ENCODE data around the gene ZIM2.

Gene ZIM2

DNA sequence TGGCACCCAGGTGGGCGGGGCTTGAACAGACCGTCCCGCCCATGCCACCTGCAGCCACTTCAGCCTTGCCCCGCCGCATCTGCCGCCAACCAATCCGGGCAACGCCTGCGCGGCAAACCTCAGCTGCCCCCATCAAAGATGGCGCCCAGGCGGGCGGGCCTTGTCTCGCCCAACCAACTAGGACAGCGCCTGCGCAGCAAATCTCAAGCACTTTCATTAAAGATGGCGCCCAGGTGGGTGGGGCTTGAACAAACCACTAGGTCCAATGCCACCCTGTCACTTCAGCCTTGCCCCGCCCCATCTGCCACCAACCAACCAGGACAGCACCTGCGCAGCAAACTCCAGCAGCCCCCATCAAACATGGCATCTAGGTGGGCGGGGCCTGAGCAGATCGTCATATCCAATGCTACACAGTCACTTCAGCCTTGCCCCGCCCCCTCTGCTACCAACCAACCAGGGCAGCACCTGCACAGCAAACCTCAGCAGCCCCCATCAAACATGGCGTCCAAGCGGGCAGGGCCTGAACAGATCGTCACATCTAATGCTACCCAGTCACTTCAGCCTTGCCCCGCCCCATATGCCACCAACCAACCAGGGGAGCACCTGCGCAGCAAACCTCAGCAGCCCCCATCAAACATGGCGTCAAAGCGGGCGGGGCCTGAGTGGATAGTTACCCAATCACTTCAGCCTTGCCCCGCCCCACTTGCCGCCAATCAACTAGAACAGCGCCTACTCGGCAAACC, 1.4 kb downstream of the ZIM2 start:
- DNase-seq (ENCODE audit: low read depth in 2 of 2), result no peak

DNA sequence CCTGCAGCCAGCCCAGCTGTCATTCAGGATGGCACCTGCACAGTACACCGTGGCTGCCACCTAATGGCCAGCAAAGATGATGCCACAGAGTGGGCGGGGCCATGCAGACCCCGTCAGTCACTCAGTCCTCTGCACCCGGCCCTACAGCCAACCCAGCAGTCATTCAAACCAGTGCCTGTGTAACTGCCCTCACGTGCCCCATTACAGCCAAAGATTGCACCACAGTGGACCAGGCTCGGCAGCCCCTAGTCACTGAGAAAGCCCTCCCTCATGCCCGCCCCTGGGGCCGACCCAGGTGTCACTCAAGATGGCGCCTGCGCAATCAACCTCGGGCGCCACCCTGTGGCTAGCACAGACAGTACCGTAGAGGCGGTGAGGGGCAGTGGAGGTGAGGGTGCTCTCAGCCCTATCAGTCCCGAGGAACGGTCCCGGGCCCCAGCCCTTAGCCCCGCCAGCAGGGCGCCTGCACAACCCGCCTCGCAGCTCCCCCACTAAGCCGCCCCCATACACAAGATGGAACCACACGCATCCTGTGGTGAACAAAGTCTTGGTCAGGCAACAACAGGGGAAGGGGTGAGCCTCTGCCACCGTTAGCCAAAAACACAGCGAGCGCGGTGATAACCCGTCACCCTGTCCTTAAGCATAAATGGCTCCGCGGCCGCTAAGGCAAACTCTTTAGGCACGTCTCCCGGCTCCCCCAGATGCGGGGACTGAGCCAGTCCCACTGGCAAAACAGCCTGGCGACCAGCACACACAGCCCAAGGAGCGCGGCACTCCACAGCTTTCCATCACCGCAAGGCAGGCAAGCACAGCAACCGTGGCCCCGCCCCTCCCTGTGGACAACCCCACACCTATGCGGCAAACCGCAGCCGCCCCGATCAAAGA, 2.3 kb downstream of the ZIM2 start:
- DNase-seq (ENCODE audit: low read depth in 2 of 2), result no peak

DNA sequence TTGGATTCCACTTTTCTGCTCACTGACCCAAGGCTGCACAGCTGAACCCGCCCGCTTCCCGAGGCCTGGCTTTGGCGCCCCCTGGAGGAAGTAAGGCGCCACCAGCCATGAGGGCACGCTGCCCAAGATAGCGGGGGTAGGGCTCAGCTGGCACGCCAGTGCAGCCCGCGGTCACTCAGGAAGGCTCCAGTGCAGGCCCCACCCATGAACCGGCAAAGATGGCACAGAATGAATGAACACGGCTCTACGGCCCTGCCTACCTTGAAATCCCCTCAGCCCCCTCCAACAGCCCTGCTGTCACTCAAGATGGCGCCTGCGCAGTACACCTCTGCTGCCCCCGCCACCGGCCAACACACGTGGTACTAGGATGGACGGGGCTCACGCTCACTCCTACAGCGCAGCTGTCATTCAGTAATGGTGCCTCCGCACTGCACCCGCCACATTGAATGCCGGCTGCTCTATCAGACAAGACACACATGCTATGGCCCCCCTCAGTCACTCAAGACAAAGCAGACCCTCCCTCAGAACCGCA, 3.0 kb downstream of the ZIM2 start:
- no peak for DNase-seq (ENCODE audit: low read depth in 2 of 2)

DNA sequence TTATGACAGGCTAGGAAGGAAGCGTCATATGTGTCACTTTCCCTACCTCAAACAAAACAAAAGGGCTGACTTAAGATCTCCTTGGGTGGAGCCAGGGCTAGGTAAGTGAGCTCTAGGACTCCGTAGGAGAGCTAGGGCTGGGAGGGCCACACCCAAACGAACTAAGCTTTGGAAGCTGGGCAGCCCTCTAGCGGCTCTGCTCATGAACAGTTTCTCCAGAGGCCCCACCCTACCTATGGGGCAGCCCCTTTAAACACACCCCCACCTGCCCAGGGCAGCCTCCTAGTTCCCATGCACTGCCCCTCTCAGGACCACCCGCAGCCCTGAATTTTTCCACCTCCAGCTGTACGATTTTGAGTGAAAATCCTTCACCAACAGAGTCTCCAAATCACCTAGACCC, 3.5 kb downstream of the ZIM2 start:
- no peak for DNase-seq (ENCODE audit: low read depth in 2 of 2)

DNA sequence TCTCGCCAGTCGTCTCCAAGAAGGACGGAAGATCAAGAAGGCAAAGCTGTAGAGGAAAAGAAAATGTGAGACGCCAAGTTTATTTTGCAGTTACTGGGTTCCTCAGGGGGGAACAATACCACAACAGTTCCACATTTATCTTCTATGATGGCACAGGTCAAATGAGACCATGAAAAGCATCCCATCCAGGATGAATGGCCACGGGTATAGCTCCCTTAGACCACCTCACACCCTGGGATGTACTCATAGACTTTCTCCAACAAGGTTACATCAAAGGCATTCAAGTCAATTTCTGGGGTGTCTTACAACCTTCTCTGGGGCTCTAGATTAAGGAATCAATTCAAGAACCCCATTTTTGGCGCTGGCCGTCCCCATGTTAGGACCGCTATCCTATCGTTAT, 4.5 kb downstream of the ZIM2 start:
- no peak for DNase-seq (ENCODE audit: low read depth in 2 of 2)

DNA sequence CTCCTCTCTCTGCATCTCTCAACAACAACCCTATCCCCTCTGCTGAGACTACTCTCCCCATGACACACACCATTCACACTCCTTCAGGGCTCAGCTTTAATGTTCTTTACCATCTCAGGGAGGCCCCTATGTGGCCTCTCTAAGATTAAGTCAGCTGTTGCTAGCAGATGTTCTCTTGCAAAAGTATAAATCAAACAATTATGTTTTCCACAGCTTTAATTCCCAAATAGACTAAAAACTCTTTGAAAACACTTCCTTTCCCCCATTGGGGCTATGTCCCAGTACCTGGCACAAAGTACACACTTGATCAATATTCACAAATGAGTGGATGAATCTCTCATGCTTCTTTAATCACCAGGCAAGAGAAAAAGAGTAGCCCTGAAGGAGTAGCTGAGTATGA, 5.1 kb downstream of the ZIM2 start:
- no peak for DNase-seq (ENCODE audit: low read depth in 2 of 2)

DNA sequence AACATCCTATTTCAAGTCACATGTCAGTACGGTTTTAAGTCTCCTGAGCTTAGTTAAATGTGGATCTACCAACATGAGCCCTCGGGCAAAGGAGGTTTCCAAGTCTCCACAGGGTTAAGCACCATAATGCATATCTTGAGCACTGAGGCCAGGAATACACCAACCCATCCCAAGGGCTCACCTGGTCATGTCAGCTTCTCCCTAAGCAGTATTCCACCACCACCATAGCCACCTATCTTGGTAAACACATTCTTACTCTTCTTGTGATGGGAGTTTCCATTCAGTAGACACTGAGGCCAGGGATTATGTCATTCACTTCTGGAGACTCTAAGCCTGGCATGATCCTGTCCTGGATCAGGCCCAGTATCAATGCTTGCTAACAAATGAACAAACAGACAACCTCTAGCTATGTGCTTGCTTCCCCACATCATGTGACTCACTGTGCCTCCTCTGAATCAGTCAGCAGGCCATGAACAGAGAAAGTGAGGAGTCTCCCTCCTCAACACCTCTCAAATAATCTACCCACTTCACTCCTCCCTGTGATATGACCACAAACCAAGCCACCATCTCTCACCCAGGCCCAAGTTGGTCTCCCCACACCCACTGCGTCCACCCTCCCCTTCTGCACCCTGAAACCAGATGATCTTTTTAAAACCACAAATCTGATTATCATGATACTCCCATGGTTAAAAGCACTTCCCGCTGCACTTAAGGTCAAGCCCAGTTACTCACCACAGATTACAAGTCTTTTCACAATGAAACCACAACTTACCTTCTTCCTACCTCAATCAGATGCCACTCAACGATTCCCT, 5.8 kb downstream of the ZIM2 start:
- DNase-seq (ENCODE audit: low read depth in 2 of 2), result no peak

DNA sequence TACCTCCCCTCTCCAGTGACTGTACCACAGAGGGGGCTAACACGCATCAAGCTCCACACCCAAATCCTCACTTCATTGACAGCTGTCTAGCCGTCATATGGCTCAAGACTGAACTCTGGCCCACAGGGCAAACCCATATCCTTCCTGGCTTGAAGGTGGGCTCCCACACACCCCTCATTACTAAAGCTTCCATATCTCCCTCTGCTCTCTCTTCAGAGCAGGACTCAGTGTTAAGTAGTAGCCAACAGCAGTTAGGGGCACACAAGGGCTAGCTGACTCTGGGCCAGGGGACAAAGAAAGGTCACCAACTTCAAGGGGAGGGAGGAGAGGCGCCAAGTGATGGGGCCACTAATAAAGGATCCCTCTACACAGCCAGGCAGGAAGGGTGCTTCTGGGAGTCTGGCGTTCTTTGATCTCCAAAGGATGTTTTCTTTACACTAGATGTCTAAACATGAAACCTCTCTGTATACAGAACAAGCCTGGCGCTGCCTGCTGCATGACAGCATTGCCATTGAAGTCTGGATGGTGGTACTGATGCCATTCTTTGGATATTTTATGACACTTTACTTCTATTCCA, 8.1 kb downstream of the ZIM2 start:
- DNase-seq (ENCODE audit: low read depth in 2 of 2), result no peak

DNA sequence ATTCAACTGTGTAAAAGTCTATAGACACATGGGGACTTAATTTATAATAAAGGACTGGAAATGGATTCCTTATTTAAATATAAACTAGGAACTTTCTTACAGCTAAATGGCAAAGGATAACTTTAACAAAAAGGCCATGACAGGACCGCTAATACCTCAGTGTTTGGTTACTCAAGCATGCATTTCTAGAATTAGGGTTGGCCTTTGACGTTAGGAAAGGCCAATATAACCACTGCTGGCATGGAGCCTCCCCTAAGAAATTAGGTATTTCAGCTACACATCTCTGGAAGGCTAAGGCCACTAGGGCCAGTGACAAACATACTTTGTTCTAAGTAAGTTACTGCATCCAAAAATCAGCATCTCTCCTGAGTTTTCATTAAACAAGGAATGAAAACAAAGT, 9.3 kb downstream of the ZIM2 start:
- no peak for DNase-seq (ENCODE audit: low read depth in 2 of 2)

DNA sequence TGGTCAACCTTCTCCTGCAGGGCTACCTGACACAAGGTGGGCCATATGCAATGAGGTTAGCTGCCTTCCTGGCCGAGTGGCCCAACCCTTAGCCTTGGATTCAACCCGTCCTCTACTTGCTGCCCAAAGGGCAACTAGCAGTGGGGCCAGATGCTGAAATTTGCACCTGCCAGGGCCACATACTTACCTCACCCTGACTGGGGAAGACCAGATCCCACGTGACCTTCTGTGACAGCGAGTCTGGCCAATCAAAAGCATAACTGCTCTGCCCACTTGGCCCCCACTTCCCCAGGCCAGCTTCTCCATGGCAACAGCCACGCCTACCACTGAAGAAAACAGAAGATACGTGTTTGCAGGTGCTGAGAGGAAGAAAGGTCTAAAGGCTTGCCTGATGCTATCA, 10.9 kb downstream of the ZIM2 start:
- DNase-seq (ENCODE audit: low read depth in 2 of 2), result no peak

DNA sequence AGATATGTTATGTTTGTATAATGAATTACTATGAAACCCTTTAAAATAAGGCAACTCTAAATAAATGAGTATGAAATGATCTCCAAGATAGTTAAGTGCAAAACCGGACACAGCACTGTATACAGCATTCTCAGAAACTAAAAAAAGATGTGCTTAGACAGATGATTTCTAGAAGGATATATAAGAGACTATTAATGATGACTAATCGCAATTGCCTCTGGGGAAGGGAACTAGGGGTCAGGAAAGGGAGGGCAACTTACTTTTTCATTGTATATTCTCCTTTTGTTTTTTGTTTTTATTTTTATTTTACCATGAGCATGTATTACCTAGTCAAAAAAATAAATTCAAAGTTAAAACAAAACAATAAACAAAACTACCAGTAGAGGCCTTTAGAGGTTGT, 12.8 kb downstream of the ZIM2 start:
- DNase-seq (ENCODE audit: low read depth in 2 of 2), result no peak

DNA sequence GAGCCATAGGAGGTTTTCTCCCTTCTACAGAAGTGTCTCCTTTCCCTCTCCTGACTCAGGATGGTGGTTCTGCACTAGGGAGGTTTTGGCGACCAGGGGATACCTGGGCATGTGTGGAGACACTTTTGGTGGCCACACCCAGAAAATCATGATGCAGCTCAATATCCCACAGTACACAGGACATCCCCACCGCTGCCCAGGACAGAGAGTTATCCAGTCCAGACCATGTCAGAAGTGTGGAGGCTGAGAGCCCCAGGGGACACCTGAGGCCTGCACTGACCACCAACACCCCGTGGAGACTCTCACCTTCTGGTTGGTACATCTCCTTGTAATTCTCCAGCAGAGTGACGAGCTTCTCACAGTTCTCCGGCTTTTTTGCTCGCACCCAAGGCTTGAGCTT, 16.6 kb downstream of the ZIM2 start:
- DNase-seq (ENCODE audit: low read depth in 2 of 2), result no peak

DNA sequence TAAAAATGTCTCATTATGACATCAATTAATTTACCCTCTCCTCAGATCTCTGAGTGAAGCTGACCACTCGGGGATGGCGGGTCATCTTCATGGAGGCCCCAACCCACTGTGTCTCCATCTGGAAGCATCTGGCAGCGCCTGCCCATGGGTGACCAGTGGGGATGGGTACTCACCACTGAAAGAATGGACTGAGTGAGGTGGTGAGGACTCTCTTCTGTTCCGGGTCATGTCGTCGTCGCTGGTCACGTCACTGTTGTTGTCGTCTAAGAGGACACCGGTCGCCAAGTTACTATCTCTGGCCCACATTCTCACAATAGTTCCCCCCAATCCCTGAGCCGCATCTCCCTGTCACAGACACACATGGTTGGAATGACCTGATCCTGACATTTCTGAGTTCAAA, 17.1 kb downstream of the ZIM2 start:
- no peak for DNase-seq (ENCODE audit: low read depth in 2 of 2)

DNA sequence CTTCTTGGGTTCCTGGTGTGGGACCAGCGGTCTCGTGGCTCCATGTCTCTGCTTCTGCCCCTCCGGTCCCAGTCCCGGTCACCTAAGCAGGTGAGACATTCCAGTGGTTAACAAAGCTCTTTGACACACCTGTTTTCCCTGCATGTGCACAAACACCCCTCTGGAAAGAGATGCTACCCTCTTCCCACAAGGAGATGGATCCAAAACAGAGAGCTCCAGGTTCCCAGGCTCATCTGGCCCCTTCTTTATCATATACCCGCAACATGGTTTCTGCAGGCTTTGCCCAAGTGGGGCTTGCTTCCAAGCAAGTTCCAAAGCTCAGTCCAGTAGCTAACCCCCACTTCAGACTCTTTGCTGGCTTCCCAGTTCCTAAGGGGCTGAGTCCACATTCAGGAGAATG, 17.8 kb downstream of the ZIM2 start:
- no peak for DNase-seq (ENCODE audit: low read depth in 2 of 2)

DNA sequence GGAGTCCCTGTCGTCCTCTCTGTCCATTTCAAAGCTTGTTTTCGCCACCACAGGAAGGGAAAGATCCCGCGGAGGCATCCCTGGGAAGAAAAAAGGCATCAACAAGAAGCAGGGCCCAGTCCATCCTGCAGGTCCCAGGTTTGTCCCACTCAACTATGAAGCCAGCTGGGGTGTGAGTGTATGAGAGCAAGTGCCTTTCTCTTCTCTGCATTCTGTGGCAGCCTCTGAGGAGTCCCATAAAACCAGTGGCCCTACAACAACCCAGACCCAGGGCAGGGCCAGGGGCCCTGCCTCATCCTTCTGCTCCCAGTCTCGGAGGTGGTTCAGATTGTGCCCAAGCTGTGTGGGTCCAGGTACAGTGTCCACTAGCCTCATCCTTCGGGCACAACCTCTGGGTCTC, 18.9 kb downstream of the ZIM2 start:
- no peak for DNase-seq (ENCODE audit: low read depth in 2 of 2)

DNA sequence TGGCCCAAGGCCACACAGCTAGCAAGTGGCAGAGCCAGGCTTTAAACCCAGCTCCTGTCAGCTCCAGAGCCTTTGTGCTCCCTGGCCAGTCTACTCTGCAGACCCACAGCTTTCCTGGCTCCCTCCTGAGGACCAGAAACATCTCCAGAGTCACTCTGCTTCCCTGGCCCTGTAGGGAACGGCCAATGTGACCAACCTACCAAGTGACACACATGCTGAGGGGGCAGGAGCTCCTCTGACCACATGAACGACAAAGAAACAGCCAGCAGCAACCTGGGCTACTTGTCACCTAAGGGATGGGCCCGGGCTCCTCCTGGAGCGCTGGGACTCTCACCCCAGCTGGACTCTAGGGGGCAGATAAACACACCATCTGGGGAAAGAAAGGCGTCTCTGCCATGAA, 19.3 kb downstream of the ZIM2 start:
- no peak for DNase-seq (ENCODE audit: low read depth in 2 of 2)

DNA sequence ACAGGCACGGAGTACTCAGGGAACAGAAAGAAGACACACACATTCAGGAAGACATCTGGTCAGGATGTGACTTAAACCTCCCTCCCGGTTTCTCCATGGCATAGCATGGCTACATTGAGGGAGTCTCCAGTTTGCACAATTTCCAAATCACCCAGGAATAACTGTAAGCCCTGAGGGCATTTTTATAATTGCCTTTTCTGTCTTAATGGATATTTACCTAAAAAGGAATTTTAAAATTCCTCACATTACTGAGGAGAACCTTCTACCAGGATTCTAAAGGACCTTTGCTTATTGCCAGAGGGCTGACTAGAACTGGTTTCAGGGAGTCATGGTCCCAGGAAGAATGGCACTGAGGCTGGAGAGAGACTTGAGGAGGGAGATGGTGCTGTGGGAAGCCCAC, 21.4 kb downstream of the ZIM2 start:
- no peak for DNase-seq (ENCODE audit: low read depth in 2 of 2)

DNA sequence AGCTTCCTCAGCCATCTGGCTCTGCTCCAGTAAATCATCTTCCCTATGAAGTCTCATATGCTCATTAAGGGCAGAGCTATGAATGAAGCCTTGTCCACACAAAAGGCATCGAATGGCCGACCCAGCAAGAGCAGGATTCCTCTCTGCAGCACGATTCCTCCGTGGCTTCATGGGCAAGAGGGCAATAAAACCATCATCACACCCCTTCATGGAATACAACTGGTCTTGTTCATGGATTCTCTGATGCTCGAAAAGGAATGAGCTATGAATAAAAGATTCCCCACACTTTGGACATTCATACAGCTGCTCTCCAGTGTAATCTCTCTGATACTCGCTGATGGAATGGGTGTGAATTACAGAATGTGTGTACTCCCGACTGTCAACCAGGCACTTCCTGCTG, 25.9 kb downstream of the ZIM2 start:
- DNase-seq (ENCODE audit: low read depth in 2 of 2), result no peak

DNA sequence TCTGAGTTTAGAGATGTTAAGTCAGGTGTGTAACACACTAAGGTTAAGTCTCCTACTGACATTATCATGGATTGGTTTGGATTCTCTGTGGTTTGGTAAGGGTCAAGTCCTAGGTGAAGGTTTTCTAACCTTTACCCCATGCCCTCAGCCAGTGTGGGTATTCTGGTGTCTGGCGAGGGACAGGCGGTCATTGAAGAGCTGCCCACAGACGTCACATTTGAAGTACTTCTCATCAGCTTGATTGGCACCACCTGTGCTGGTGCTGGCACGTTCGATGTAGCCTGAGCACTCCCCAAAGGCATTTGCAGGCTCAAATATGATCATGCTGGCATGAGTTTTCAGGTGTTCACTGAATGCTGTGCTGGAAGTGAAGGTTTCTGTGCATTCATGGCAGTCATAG, 27.0 kb downstream of the ZIM2 start:
- DNase-seq (ENCODE audit: low read depth in 2 of 2), result no peak

DNA sequence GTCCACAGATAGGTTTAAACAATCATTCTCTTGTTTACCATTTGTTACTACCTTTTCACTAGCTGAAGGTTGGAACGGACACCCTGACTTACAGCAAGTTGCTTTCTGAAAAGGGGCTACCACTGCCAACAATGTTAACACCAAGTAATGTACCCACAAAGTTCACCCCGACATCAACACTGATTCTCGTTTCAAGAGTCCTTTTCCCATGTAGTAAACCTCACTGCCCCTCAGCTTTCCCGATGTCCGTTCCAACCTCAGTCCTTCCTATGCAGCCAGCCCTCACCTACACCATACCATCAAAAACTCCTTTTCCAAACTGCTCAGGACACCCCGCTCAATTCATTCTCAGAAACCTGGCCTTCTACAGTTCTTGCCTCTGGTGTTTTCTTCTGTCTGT, 29.0 kb downstream of the ZIM2 start:
- no peak for DNase-seq (ENCODE audit: low read depth in 2 of 2)

DNA sequence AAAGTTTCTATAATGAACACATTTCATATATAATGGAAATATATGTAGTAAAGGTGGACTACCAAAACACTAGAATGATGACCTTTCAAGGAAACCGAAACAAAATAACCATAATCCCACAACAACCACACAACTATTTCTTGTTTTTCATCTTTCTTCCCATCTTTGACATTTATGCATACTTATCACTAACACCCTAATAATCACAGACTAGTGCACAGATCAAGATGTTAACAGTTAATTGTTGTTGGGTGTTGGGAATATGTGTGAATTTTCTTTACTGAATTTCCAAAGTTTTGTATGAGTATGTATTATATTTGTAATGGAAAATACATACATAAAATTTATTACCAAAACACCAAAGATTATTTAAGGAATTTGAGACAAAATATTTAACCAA, 30.3 kb downstream of the ZIM2 start:
- DNase-seq (ENCODE audit: low read depth in 2 of 2), result no peak
